IMR-90 (cell line): ENCODE measurements around the gene TBC1D28. TPM values are rescaled to one million over a fixed set of nuclear protein-coding genes. Genes with fewer than 3 reads are reported as not detected.
"Not testable (repeated sequence)": the region's sequence is repeated elsewhere in the genome, so short reads cannot be mapped to it uniquely, and the experiment has no call there.

Source experiments
- ATAC-seq: fragments of 200-7000 bp; cut with Tn5 transposase; 2 replicates; pipeline ENCODE4 v1.9.1; 2020; ENCODE audit warnings: low read depth, mild to moderate bottlenecking, moderate library complexity
- BruUV-seq: library from RNA; stranded (reverse); fragments of 400-500 nt; replicated peaks from 2 replicates; lab custom pipeline; 2021; lab: Mats Ljungman, UMichigan
- CTCF ChIA-PET: fragments of 300-600 bp; formaldehyde crosslinking; extraction: SDS; loops from one replicate; lab custom pipeline; 2021; ENCODE audit warnings: antibody characterized with exemption; lab: Yijun Ruan, JAX
- POLR2A ChIA-PET: fragments of 300-600 bp; sonication (Branson Sonifier 250); formaldehyde crosslinking; loops from one replicate; lab custom pipeline; 2022; ENCODE audit warnings: antibody characterized with exemption; ENCODE audit not compliant: unreplicated experiment; lab: Charles Lee
- DNase-seq: peaks from one replicate; pipeline ENCODE4 v3.0.0; 2013
- H2AFZ ChIP-seq: replicated peaks from 2 replicates; pipeline ENCODE3; 2013; ENCODE audit warnings: low read length, mild to moderate bottlenecking; ENCODE audit not compliant: poor library complexity
- H2AK5ac ChIP-seq: 2 replicates; pipeline ENCODE4 v1.6.1; 2013; ENCODE audit warnings: low read depth, low read length, inconsistent platforms
- H2AK9ac ChIP-seq: replicated peaks from 2 replicates; pipeline ENCODE3; 2013; ENCODE audit warnings: mild to moderate bottlenecking, low read depth, low read length, moderate library complexity; ENCODE audit not compliant: poor library complexity
- H2BK120ac ChIP-seq: 2 replicates; pipeline ENCODE4 v1.6.1; 2013; ENCODE audit warnings: low read depth, low read length, inconsistent platforms
- H2BK15ac ChIP-seq: 3 replicates; pipeline ENCODE4 v1.6.1; 2013; ENCODE audit warnings: low read depth, low read length, inconsistent platforms
- H2BK20ac ChIP-seq: 2 replicates; pipeline ENCODE4 v1.6.1; 2013; ENCODE audit warnings: low read depth, mild to moderate bottlenecking, inconsistent platforms, low read length, moderate library complexity
- H2BK5ac ChIP-seq: 2 replicates; pipeline ENCODE4 v1.6.1; 2013; ENCODE audit warnings: mild to moderate bottlenecking, low read depth, low read length, inconsistent platforms; ENCODE audit not compliant: poor library complexity, severe bottlenecking
- H3K14ac ChIP-seq: replicated peaks from 2 replicates; pipeline ENCODE4 v1.6.1; 2013; ENCODE audit warnings: low read depth, low read length, inconsistent platforms
- H3K18ac ChIP-seq: 2 replicates; pipeline ENCODE4 v1.6.1; 2013; ENCODE audit warnings: low read depth, low read length, control low read depth
- H3K23ac ChIP-seq: 2 replicates; pipeline ENCODE4 v1.6.1; 2013; ENCODE audit warnings: low read depth, low read length, inconsistent platforms
- H3K27ac ChIP-seq: 2 replicates; pipeline ENCODE4 v1.5.1; 2013; ENCODE audit warnings: mild to moderate bottlenecking, control low read depth, low read length; ENCODE audit not compliant: insufficient read depth
- H3K27me3 ChIP-seq: 2 replicates; pipeline ENCODE4 v1.6.1; 2013; ENCODE audit warnings: low read length; ENCODE audit not compliant: control insufficient read depth, insufficient read depth
- H3K36me3 ChIP-seq: 2 replicates; pipeline ENCODE4 v1.6.1; 2013; ENCODE audit warnings: low read length, mixed read lengths; ENCODE audit not compliant: control insufficient read depth, insufficient read depth
- H3K4ac ChIP-seq: 2 replicates; pipeline ENCODE4 v1.6.1; 2013; ENCODE audit warnings: low read depth, low read length, inconsistent platforms
- H3K4me1 ChIP-seq: 2 replicates; pipeline ENCODE4 v1.6.1; 2013; ENCODE audit warnings: low read length, mixed read lengths; ENCODE audit not compliant: control insufficient read depth, insufficient read depth
- H3K4me2 ChIP-seq: 2 replicates; pipeline ENCODE4 v1.6.1; 2013; ENCODE audit warnings: low read depth, mild to moderate bottlenecking, control low read depth, low read length, moderate library complexity
- H3K4me3 ChIP-seq: 2 replicates; pipeline ENCODE4 v1.5.1; 2013; ENCODE audit warnings: low read depth, mild to moderate bottlenecking, control low read depth, low read length, moderate library complexity; ENCODE audit not compliant: insufficient read depth
- H3K56ac ChIP-seq: 2 replicates; pipeline ENCODE4 v1.6.1; 2013; ENCODE audit warnings: low read length, inconsistent platforms; ENCODE audit not compliant: insufficient read depth; ENCODE audit errors: extremely low read depth
- H3K79me1 ChIP-seq, 2 experiments: 2 replicates each; pipeline ENCODE4 v1.6.1; 2013; ENCODE audit warnings: low read length in 2 of 2, inconsistent platforms in 1 of 2, low read depth in 1 of 2
- H3K9ac ChIP-seq: 2 replicates; pipeline ENCODE4 v1.6.1; 2013; ENCODE audit warnings: low read depth, low read length, control low read depth
- H3K9me1 ChIP-seq: 2 replicates; pipeline ENCODE4 v1.6.1; 2013; ENCODE audit warnings: low read length, inconsistent platforms; ENCODE audit not compliant: insufficient read depth
- H3K9me3 ChIP-seq: 2 replicates; pipeline ENCODE4 v1.6.1; 2013; ENCODE audit warnings: low read length; ENCODE audit not compliant: control insufficient read depth, insufficient read depth
- H4K20me1 ChIP-seq: 2 replicates; pipeline ENCODE4 v1.6.1; 2013; ENCODE audit warnings: low read length, inconsistent platforms; ENCODE audit not compliant: insufficient read depth
- H4K5ac ChIP-seq: 2 replicates; pipeline ENCODE4 v1.6.1; 2013; ENCODE audit warnings: mild to moderate bottlenecking, low read depth, low read length, control low read depth
- H4K8ac ChIP-seq, 2 experiments: 2 replicates each; pipeline ENCODE4 v1.6.1; 2013; ENCODE audit warnings: low read depth in 2 of 2, low read length in 2 of 2, control low read depth in 1 of 2, inconsistent platforms in 1 of 2
- H4K91ac ChIP-seq: 2 replicates; pipeline ENCODE4 v1.6.1; 2013; ENCODE audit warnings: low read depth, low read length, inconsistent platforms; ENCODE audit not compliant: insufficient read depth
- WGBS, 2 experiments: methylation state at CpG; one replicate each; pipeline versions ENCODE4 v1.1.5 to v1.1.7; 2013; ENCODE audit warnings: missing lambda C conversion rate in 2 of 2; ENCODE audit not compliant: insufficient read length in 1 of 2; ENCODE audit errors: extremely low coverage in 2 of 2; 5-methylcytosine and 5-hydroxymethylcytosine counted together
- dilution Hi-C: fragments of 300-500 bp; cut with HindIII; formaldehyde crosslinking; loops from one replicate; pipeline ENCODE4 v1.14.3; 2018; ENCODE audit warnings: low sequenced_read_pairs; ENCODE audit not compliant: unreplicated experiment
- in situ Hi-C: fragments of 300-500 bp; cut with MboI; formaldehyde crosslinking; loops from 3 replicates; pipeline ENCODE4 v1.14.3; 2019; ENCODE audit warnings: low sequenced_read_pairs, inconsistent platforms, mixed read lengths
- intact Hi-C: fragments of 100-400 bp; cut with micrococcal nuclease; formaldehyde crosslinking; loops from 2 replicates; pipeline ENCODE4 v1.10.0; 2022
- polyA plus RNA-seq, 3 experiments: library from polyadenylated mRNA; depleted of rRNA; stranded (reverse); fragments of >200 nt; gene quantifications; 2 replicates each; pipeline ENCODE4 v1.2.3, GENCODE V29; 2012; ENCODE audit warnings: low replicate concordance in 1 of 3
- total RNA-seq: library from RNA; depleted of rRNA; stranded (reverse); fragments of >200 nt; gene quantifications from 2 replicates; pipeline ENCODE4 v1.2.3, GENCODE V29; 2012

Gene TBC1D28
- total and polyA plus RNA-seq, 2 of the 4 experiments (the other 2 are of a cell fraction) = not detected

DNA sequence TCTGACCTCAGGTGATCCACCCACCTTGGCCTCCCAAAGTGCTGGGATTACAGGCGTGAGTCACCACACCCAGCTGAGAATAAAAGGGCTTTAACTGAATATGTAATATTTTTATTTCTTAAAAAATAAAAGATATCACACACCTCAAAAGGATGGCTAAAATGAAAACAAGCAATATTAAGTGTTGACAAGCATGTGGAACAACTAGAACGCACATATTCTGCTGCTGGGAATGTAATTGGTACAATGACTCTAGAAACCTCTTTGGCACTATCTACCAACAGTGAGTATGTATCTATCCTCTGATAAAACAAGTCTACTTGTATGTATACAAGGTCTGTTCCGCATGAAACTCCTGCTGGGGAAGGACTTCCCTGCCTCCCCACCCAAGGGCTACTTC lies 32.7 kb upstream of the TBC1D28 start:
- WGBS, 2 experiments = no CpG with 5 or more reads among the region's 3 CpGs
- H3K56ac ChIP-seq, H2BK5ac ChIP-seq, H2BK20ac ChIP-seq, in situ Hi-C loops, H2AK5ac ChIP-seq, H4K91ac ChIP-seq, H4K20me1 ChIP-seq, H3K4me2 ChIP-seq, H3K9ac ChIP-seq, H3K4me1 ChIP-seq, H3K14ac ChIP-seq, H3K4me3 ChIP-seq, H3K4ac ChIP-seq, H3K9me3 ChIP-seq, H4K5ac ChIP-seq, H3K79me1 ChIP-seq, BruUV-seq, H4K8ac ChIP-seq, H2AFZ ChIP-seq, H3K23ac ChIP-seq, H2AK9ac ChIP-seq, H3K27ac ChIP-seq, H3K9me1 ChIP-seq, CTCF ChIA-PET, H2BK120ac ChIP-seq, POLR2A ChIA-PET, H3K36me3 ChIP-seq, intact Hi-C loops, H2BK15ac ChIP-seq, H3K18ac ChIP-seq, H3K27me3 ChIP-seq, DNase-seq, ATAC-seq, dilution Hi-C loops: not testable (repeated sequence)

DNA sequence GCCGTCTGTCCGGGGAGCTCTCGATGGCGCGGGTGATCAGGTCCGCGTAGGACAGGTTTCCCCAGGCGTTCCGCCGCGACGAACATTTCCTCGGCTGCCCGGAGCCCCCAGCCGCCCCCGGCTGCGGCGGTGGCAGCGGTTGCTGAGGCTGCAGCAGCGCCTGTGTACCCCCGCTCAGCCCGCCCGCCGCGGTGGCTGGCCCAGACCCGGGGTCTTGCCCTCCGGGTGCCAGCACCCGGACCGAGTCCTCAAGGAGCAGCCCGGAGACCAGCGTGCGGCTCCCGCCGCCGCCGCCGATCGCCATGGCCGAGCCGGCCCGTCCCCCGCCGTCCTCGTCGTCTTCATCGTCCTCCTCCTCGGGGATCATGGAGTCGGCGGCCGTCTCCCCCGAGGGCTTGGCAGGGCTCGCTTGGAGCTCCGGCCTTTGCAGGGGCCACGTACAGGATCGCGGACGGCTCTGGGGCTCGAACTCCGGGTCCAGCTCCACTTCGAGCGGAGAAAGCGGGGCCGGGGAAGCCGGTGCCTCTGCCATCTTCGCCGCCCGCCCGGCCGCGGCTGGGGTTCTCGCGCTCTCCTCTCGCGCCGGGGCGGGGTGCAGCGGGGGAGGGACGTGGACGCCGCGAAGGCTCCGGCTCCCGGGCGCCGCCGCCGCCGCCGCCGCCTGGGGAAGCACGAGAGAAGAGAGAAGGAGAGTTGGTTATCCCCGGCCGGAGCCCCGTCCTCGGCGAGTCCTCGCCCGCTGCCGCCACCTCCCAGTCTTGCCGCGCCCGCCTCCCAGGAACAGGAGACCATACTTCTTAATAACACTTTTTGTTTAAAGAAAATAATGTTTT lies 28.4 kb upstream of the TBC1D28 start:
- H2BK20ac ChIP-seq, intact Hi-C loops, H4K91ac ChIP-seq, H3K23ac ChIP-seq, CTCF ChIA-PET, H3K18ac ChIP-seq, ATAC-seq, H3K4me1 ChIP-seq, H2BK120ac ChIP-seq, POLR2A ChIA-PET, H3K56ac ChIP-seq, H2BK5ac ChIP-seq, H3K27me3 ChIP-seq, H2BK15ac ChIP-seq, H3K9ac ChIP-seq, BruUV-seq, H3K79me1 ChIP-seq, H3K14ac ChIP-seq, H4K20me1 ChIP-seq, H3K4me3 ChIP-seq, H2AK5ac ChIP-seq, H2AK9ac ChIP-seq, H4K8ac ChIP-seq, H3K9me1 ChIP-seq, in situ Hi-C loops, H3K4me2 ChIP-seq, H2AFZ ChIP-seq, H4K5ac ChIP-seq, DNase-seq, H3K4ac ChIP-seq, dilution Hi-C loops, H3K27ac ChIP-seq: not testable (repeated sequence)
- WGBS, 2 experiments = 100% methylated on average over 5 of the region's 102 CpGs; no CpG with 5 or more reads in 1 of the 2 experiments
- peaks cover 26% of the 10 kb centered on the region for H3K36me3 ChIP-seq
- peaks cover 29% of the 10 kb centered on the region for H3K9me3 ChIP-seq
